SH-SY5Y (cell line): ENCODE results near the gene IFNA5.

ENCODE experiments used
- GATA2 ChIP-seq: IDR thresholded peaks from 2 replicates; pipeline ENCODE4 v1.6.1; 2011; ENCODE audit warnings: mild to moderate bottlenecking, low read depth, low read length
- GATA3 ChIP-seq: IDR thresholded peaks from 2 replicates; pipeline ENCODE4 v1.6.1; 2011; ENCODE audit warnings: low read depth, mild to moderate bottlenecking, low read length, moderate library complexity

DNA sequence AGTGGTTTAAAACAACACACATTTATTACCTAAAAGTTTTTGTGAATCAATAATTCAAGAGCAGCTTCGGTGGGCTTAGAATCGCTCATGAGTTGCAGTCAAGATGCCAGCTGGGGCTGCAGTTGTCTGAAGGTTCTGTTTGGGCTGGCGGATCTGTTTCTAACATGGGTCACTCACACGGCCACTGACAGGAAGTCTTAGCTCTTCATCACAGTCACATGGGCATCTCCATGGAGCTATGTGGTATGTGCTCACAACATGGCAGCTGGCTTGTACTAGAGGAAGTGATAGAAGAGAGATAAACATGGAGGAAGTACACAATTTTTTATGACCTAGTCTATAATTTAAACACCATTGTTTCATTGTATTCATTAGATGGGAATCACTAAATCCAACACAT lies 18.9 kb upstream of the IFNA5 start:
- TF ChIP-seq GATA2 (no peak), GATA3 (no peak)
